OCI-LY1 (cell line): ENCODE measurements around the gene KRTAP10-4.

Experiments
- EZH2 ChIP-seq: fragments of 200-600 bp; sonication (generic), shearing (Covaris generic); IDR thresholded peaks from 2 replicates; pipeline ENCODE4 v1.8.0; 2017; ENCODE audit warnings: borderline replicate concordance, mixed run types, mild to moderate bottlenecking, antibody characterized with exemption, low read length, moderate library complexity, mixed read lengths
- TF ChIP-seq, protein P1 (sequence below): fragments of 200-600 bp; sonication (generic), shearing (Covaris generic); IDR thresholded peaks from 2 replicates; pipeline ENCODE4 v1.5.1; 2017; ENCODE audit warnings: mild to moderate bottlenecking, antibody characterized with exemption, low read length, moderate library complexity, mixed read lengths

DNA sequence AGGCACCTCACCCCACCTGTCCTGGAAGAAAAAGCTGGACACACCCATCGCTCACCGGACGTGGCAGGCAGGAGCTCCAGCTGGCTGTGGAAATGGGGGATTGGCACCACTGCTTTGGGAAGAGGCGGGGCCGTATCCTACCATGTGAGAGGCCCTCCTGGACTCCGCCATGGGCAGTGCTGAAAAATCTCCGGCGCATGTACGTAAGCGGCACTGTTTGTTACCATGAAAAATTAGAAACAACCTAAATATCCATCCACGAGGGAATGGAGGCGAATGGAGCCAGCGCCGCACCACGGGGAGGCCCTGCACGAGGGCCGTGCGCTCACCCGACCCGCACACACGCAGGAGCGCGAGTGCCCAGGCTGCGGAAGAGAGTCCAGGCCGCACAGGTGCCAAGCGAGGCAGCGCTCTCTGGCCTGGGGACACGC lies 41.4 kb downstream of the KRTAP10-4 start:
- TF ChIP-seq, protein P1, sequence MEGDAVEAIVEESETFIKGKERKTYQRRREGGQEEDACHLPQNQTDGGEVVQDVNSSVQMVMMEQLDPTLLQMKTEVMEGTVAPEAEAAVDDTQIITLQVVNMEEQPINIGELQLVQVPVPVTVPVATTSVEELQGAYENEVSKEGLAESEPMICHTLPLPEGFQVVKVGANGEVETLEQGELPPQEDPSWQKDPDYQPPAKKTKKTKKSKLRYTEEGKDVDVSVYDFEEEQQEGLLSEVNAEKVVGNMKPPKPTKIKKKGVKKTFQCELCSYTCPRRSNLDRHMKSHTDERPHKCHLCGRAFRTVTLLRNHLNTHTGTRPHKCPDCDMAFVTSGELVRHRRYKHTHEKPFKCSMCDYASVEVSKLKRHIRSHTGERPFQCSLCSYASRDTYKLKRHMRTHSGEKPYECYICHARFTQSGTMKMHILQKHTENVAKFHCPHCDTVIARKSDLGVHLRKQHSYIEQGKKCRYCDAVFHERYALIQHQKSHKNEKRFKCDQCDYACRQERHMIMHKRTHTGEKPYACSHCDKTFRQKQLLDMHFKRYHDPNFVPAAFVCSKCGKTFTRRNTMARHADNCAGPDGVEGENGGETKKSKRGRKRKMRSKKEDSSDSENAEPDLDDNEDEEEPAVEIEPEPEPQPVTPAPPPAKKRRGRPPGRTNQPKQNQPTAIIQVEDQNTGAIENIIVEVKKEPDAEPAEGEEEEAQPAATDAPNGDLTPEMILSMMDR: no peak
- no peak for TF ChIP-seq EZH2
